GM19238 (cell line): Measurements from ENCODE around the gene LYZ.

Experiments
- DNase-seq: peaks from one replicate; pipeline ENCODE4 v3.0.0; 2011; ENCODE audit warnings: low spot score; ENCODE audit not compliant: insufficient read length

The LYZ gene

GRCh38 chr12:69338936-69339335 is 9.2 kb upstream of the LYZ start:
- no peak for DNase-seq

- DNase-seq = no peak
These were observed 8.2 kb upstream of the LYZ start for GRCh38 chr12:69339999-69340398.

GRCh38 chr12:69341328-69341727 is 6.9 kb upstream of the LYZ start:
- no peak for DNase-seq

GRCh38 chr12:69342421-69342820 is 5.8 kb upstream of the LYZ start:
- no peak for DNase-seq

- DNase-seq = no peak
These were observed 4.8 kb upstream of the LYZ start for GRCh38 chr12:69343357-69343756.

GRCh38 chr12:69343885-69344612 is 4.1 kb upstream of the LYZ start:
- DNase-seq = no peak

- no peak for DNase-seq
These were observed 3.1 kb upstream of the LYZ start for GRCh38 chr12:69345077-69345476.

GRCh38 chr12:69345742-69346141 is 2.4 kb upstream of the LYZ start:
- no peak for DNase-seq

- no peak for DNase-seq
These were observed 1.9 kb downstream of the LYZ start for GRCh38 chr12:69350002-69350626.

- no peak for DNase-seq
These were observed 2.6 kb downstream of the LYZ start for GRCh38 chr12:69350777-69351176.

GRCh38 chr12:69351462-69352236 is 3.5 kb downstream of the LYZ start:
- no peak for DNase-seq

- DNase-seq = no peak
These were observed 4.7 kb downstream of the LYZ start for GRCh38 chr12:69352904-69353303.

- no peak for DNase-seq
These were observed 6.0 kb downstream of the LYZ start for GRCh38 chr12:69354172-69354555.

- DNase-seq = no peak
These were observed 6.5 kb downstream of the LYZ start for GRCh38 chr12:69354556-69355187.

GRCh38 chr12:69355363-69356028 is 7.3 kb downstream of the LYZ start:
- DNase-seq = no peak

- peak; percentile 86 for DNase-seq
These were observed 11.6 kb downstream of the LYZ start, which contains the start of gene YEATS4 for GRCh38 chr12:69359531-69360347. Gene YEATS4 (plus strand): TSS chr12:69359743. CDS start chr12:69359973, 230 bp downstream.

GRCh38 chr12:69360348-69360672 is 12.1 kb downstream of the LYZ start:
- no peak for DNase-seq

- DNase-seq = no peak
These were observed 18.6 kb downstream of the LYZ start for GRCh38 chr12:69366796-69367195.

GRCh38 chr12:69368171-69368570 is 20.0 kb downstream of the LYZ start:
- no peak for DNase-seq

GRCh38 chr12:69383074-69383473 is 34.9 kb downstream of the LYZ start:
- DNase-seq = no peak

GRCh38 chr12:69385038-69385437 is 36.9 kb downstream of the LYZ start:
- no peak for DNase-seq
